Heart right ventricle (tissue), 16 donors: ENCODE data around the gene SLC18A2. TPM values are rescaled to one million over a fixed set of nuclear protein-coding genes. Genes with fewer than 3 reads are reported as not detected.

Experiments
- ATAC-seq, 8 donors: fragments of 200-7000 bp; cut with Tn5 transposase; one replicate each; pipeline ENCODE4 v1.9.1; 2020; ENCODE audit warnings: mild to moderate bottlenecking in 8 of 8, moderate library complexity in 8 of 8, moderate number of reproducible peaks in 1 of 8
- DNase-seq, 2 donors: peaks; one replicate each; pipeline ENCODE4 v3.0.0-alpha.2; 2020
- H3K27ac ChIP-seq, 10 donors: fragments of 200-600 bp; sonication (generic) in 2 of 10; one replicate each; pipeline versions ENCODE4 v1.5.0 to v1.8.0; 2020 to 2022; ENCODE audit warnings: mild to moderate bottlenecking in 3 of 10
- H3K27me3 ChIP-seq, 7 donors: fragments of 200-600 bp; one replicate each; pipeline ENCODE4 v1.8.0; 2021 to 2022; ENCODE audit warnings: mild to moderate bottlenecking in 2 of 7
- H3K36me3 ChIP-seq, 9 donors: fragments of 200-600 bp; sonication (generic) in 1 of 9; one replicate each; pipeline versions ENCODE4 v1.5.0 to v1.8.0; 2020 to 2022; ENCODE audit warnings: mild to moderate bottlenecking in 2 of 9
- H3K4me1 ChIP-seq, 9 donors: fragments of 200-600 bp; sonication (generic) in 1 of 9; one replicate each; pipeline versions ENCODE4 v1.5.0 to v1.8.0; 2020 to 2022; ENCODE audit warnings: mild to moderate bottlenecking in 4 of 9
- H3K4me3 ChIP-seq, 10 donors: fragments of 200-600 bp; sonication (generic) in 2 of 10; one replicate each; pipeline versions ENCODE4 v1.5.0 to v1.8.0; 2020 to 2022; ENCODE audit warnings: mild to moderate bottlenecking in 7 of 10, moderate library complexity in 2 of 10
- H3K9me3 ChIP-seq, 11 donors: fragments of 200-600 bp in 10 of 11; sonication (generic) in 2 of 11; one replicate each; pipeline versions ENCODE4 v1.5.0 to v1.8.0; 2013 to 2022; ENCODE audit warnings: mild to moderate bottlenecking in 2 of 11, control low read depth in 1 of 11, moderate library complexity in 1 of 11
- WGBS, 2 donors: extraction: QIAGEN DNeasy Blood & Tissue Kit; methylation state at CpG; one replicate each; pipeline ENCODE4 v1.1.7; 2013; ENCODE audit warnings: inconsistent platforms in 1 of 2; 5-methylcytosine and 5-hydroxymethylcytosine counted together
- intact Hi-C, 10 donors: fragments of 100-400 bp; cut with DNase I; formaldehyde crosslinking; loops; one replicate each; pipeline versions ENCODE4 v1.11.1 to v1.14.2; 2022
- polyA plus RNA-seq, 2 donors: library from polyadenylated mRNA; stranded (reverse); fragments of 200-250 nt; gene quantifications; one replicate each; pipeline ENCODE4 v1.2.3, GENCODE V29; 2013
- total RNA-seq, 10 donors: library from RNA; stranded (reverse); fragmentation: NEBNext Ultra II Directional in 3 of 10; extraction: Animal tissue kit (Norgen Biotek cat#: 25700) in 3 of 10; gene quantifications; one replicate each; pipeline versions ENCODE4 v1.2.1 to v1.2.4, GENCODE V29; 2021 to 2023
- TF ChIP-seq, protein P1 (sequence below), 9 donors: fragments of 200-600 bp; sonication (generic) in 2 of 9; IDR thresholded peaks; one replicate each; pipeline versions ENCODE4 v1.5.0 to v1.8.0; 2021 to 2022; ENCODE audit warnings: antibody characterized with exemption in 9 of 9, mild to moderate bottlenecking in 5 of 9, moderate library complexity in 1 of 9
- donor health status: Arrhythmogenic right ventricular cardiomyopathy.
- donor health status: ischemic (EF 13 %, LVEDD 7.1; RV severe dilation, severe dysfunction).
- donor health status: healthy with polysubstance abuse.
- donor health status: DM: no; HTN: yes; CAD: no.
- donor health status: DM: no; HTN: no; CAD: no.
- donor health status: ischemic (EF 25% LVEDD 6.9; RV normal size, moderate dysfunction).
- donor health status: ischemic (EF 25% LVEDD 5.7; RV mildly dilated, moderate dysfunction).
- donor health status: healthy.
- donor health status: DM: yes; HTN: yes; CAD: no.
- donor health status: Ischemic cardiomyopathy.
- donor health status: ischemic (EF 35%, LVEDD 5.7; RV mildly dilated, moderate dysfunction).
- donor health status: nonischemic (EF 11% LVEDD 7.7; RV severe dilation, severe dysfunction).
- donor health status: DM: yes; HTN: yes; CAD: no.
- donor health status: PGD.
- donor health status: ischemic (EF 29% LVEDD 5.4; RV normal size, mild dysfunction).
- donor health status: nonischemic (EF 23%, LVEDD 6.1; RV moderate dilation, normal function).

SLC18A2 gene
- total and polyA plus RNA-seq, 12 donors, result 0.07 to 0.47 (median 0.18) TPM; not detected in 1

DNA sequence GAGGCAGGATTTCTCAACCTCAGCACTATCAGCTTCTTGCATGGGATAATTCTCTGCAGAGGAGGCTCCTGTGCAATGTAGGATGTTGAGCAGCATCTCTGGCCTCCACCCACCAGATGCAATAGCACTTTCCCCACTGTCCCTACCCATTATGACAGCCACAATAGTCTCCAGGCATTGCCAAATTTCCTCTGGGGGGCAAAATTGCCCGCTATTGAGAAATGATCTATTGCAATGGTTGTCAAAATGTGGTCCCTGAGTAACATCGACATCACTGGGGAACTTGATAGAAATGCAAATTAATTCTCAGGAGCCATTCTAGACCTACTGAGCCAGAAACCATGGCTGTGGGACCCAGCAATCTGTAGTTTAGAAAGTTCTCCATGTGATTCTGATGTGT is 36.6 kb upstream of the SLC18A2 start:
- TF ChIP-seq, protein P1, sequence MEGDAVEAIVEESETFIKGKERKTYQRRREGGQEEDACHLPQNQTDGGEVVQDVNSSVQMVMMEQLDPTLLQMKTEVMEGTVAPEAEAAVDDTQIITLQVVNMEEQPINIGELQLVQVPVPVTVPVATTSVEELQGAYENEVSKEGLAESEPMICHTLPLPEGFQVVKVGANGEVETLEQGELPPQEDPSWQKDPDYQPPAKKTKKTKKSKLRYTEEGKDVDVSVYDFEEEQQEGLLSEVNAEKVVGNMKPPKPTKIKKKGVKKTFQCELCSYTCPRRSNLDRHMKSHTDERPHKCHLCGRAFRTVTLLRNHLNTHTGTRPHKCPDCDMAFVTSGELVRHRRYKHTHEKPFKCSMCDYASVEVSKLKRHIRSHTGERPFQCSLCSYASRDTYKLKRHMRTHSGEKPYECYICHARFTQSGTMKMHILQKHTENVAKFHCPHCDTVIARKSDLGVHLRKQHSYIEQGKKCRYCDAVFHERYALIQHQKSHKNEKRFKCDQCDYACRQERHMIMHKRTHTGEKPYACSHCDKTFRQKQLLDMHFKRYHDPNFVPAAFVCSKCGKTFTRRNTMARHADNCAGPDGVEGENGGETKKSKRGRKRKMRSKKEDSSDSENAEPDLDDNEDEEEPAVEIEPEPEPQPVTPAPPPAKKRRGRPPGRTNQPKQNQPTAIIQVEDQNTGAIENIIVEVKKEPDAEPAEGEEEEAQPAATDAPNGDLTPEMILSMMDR (IDR thresholded peaks at IDR 0.05), result no peak
- Histone ChIP-seq H3K36me3 (no peaks in the 10 kb centered on the region), H3K27ac (no peak overlapping the region), H3K4me1 (no peaks in the 10 kb centered on the region), H3K9me3 (peaks cover 0 to 7% (median 0%) of the 10 kb centered on the region in 11 donors), H3K27me3 (peaks cover 0 to 41% (median 21%) of the 10 kb centered on the region in 7 donors), H3K4me3 (no peak overlapping the region)
- no peak for ATAC-seq
- intact Hi-C loops, result no loop called here
- WGBS, 2 donors, result 42 to 49% methylated on average over 2 of the region's 2 CpGs
- DNase-seq, result no peak

DNA sequence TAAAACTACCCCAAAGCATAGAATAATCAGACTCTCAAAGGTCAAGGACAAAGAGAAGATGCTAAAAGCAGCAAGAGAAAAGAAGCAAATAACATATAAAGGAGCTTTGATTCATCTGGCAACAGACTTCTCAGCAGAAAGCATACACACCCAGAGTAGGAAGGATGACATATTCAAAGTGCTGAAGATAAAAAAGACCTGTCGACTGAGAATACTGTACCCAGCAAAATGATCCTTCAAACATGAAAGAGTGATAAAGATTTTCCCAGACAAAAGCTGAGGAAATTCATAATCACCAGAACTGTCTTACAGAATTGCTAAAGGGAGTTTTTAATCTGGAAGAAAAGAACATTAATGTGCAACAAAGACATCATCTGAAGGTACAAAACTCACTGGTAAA is 28.7 kb upstream of the SLC18A2 start:
- Histone ChIP-seq H3K27me3 (peaks cover 0 to 54% (median 44%) of the 10 kb centered on the region in 7 donors), H3K4me1 (peaks cover 0 to 10% (median 7%) of the 10 kb centered on the region in 9 donors), H3K27ac (no peak overlapping the region), H3K4me3 (no peak overlapping the region), H3K36me3 (no peaks in the 10 kb centered on the region), H3K9me3 (peaks cover 0 to 24% (median 6%) of the 10 kb centered on the region in 11 donors)
- WGBS, 2 donors, result 76 to 79% methylated on average over 1 of the region's 1 CpG
- DNase-seq, result no peak
- ATAC-seq, result no peak
- intact Hi-C loops, result loop anchor here in 5 of 10 donors (10.0 kb wide), 4 partner anchors 113 to 1033 kb away; no protein-coding TSS in a partner anchor
- TF ChIP-seq, protein P1 (IDR thresholded peaks at IDR 0.05), result no peak

DNA sequence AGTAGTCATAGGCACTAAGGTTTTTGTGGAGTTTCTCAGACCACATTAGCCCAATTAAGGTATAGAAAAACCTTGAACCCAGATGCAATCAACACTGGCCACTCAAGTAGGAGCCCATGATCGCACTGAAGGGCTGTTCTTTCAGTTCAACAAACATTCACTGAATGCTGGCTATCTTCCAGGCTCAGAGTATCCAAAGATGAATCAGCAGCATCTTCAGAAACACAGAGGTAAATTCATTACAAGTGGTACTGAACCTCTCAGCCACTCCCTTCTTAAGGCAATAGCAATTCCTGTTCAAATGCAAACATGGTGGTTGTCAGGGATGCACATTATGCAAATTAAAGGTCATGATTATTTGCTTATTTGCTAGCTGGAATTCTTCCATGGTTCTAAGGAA is 26.5 kb upstream of the SLC18A2 start:
- no peak overlapping the region for H3K4me3 ChIP-seq
- no peak for DNase-seq
- 74 to 82% methylated on average over 1 of the region's 1 CpG for WGBS, 2 donors
- H3K4me1 ChIP-seq, result peaks cover 0 to 16% (median 9%) of the 10 kb centered on the region in 9 donors
- intact Hi-C loops, result loop anchor here in 5 of 10 donors (2.0 to 10.0 kb wide), 5 partner anchors 106 to 1030 kb away; no protein-coding TSS in a partner anchor
- TF ChIP-seq, protein P1 (IDR thresholded peaks at IDR 0.05), result no peak
- no peak for ATAC-seq
- H3K27ac ChIP-seq, result no peak overlapping the region
- no peaks in the 10 kb centered on the region for H3K36me3 ChIP-seq
- peaks cover 0 to 24% (median 6%) of the 10 kb centered on the region in 11 donors for H3K9me3 ChIP-seq
- H3K27me3 ChIP-seq, result peaks cover 0 to 70% (median 52%) of the 10 kb centered on the region in 7 donors

DNA sequence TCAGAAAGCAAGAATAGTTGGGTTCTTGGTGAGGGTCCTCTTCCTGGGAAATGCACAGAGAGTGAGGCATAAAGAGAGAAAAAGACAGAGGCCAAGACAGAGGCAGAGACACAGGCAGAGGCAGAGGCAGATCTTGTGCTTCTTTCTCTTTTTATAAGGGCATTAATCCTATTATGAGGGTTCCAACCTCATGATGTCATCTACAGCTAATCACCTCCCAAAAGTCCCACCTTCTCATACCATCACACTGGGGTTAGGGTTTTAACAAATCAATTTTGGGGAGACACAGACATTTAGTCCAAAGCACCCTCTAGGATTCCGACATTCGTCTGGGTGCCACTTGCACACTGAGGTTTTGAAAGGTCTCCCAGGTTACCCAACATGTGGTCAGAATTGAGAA is 25.8 kb upstream of the SLC18A2 start:
- intact Hi-C loops, result loop anchor here in 7 of 10 donors (2.0 to 10.0 kb wide), 8 partner anchors 102 to 1030 kb away; no protein-coding TSS in a partner anchor
- Histone ChIP-seq H3K4me3 (no peak overlapping the region), H3K4me1 (peaks cover 0 to 16% (median 9%) of the 10 kb centered on the region in 9 donors), H3K9me3 (peaks cover 0 to 24% (median 6%) of the 10 kb centered on the region in 11 donors), H3K36me3 (no peaks in the 10 kb centered on the region), H3K27ac (no peak overlapping the region), H3K27me3 (peaks cover 0 to 66% (median 54%) of the 10 kb centered on the region in 7 donors)
- no peak for DNase-seq
- TF ChIP-seq, protein P1 (IDR thresholded peaks at IDR 0.05), result no peak
- no peak for ATAC-seq
- WGBS, 2 donors, result 81 to 90% methylated on average over 2 of the region's 2 CpGs
